NT2/D1 (cell line): ENCODE results near the gene FXN.
"Not testable (repeated sequence)": the region's sequence is repeated elsewhere in the genome, so short reads cannot be mapped to it uniquely, and the experiment has no call there.

Experiments
- DNase-seq: peaks from one replicate; pipeline ENCODE4 v3.0.0-alpha.2; 2011; ENCODE audit warnings: low read depth, low spot score
- H3K27me3 ChIP-seq: 2 replicates; pipeline ENCODE4 v1.6.0; 2011; ENCODE audit warnings: mild to moderate bottlenecking; ENCODE audit not compliant: insufficient read length, insufficient read depth
- H3K36me3 ChIP-seq: 2 replicates; pipeline ENCODE4 v1.6.1; 2011; ENCODE audit warnings: mild to moderate bottlenecking, low read length, mixed read lengths; ENCODE audit not compliant: insufficient read depth, insufficient read length
- H3K4me1 ChIP-seq: 2 replicates; pipeline ENCODE4 v1.5.1; 2011; ENCODE audit not compliant: insufficient read depth, insufficient read length
- H3K4me3 ChIP-seq: 2 replicates; pipeline ENCODE4 v1.5.1; 2011; ENCODE audit warnings: low read depth; ENCODE audit not compliant: insufficient read length
- H3K9ac ChIP-seq: 2 replicates; pipeline ENCODE4 v1.6.0; 2011; ENCODE audit warnings: low read depth; ENCODE audit not compliant: insufficient read length
- H3K9me3 ChIP-seq: 2 replicates; pipeline ENCODE4 v1.5.1; 2011; ENCODE audit warnings: mild to moderate bottlenecking, low read length; ENCODE audit not compliant: insufficient read depth
- SUZ12 ChIP-seq: IDR thresholded peaks from 2 replicates; pipeline ENCODE4 v1.6.1; 2011; ENCODE audit not compliant: insufficient read length, insufficient read depth; ENCODE audit errors: extremely low read depth
- YY1 ChIP-seq: IDR thresholded peaks from 2 replicates; pipeline ENCODE4 v1.6.1; 2011; ENCODE audit not compliant: insufficient read length, insufficient read depth
- ZNF274 ChIP-seq: IDR thresholded peaks from 2 replicates; pipeline ENCODE4 v1.6.1; 2011; ENCODE audit warnings: mild to moderate bottlenecking, low read depth, low read length

Gene FXN

DNA sequence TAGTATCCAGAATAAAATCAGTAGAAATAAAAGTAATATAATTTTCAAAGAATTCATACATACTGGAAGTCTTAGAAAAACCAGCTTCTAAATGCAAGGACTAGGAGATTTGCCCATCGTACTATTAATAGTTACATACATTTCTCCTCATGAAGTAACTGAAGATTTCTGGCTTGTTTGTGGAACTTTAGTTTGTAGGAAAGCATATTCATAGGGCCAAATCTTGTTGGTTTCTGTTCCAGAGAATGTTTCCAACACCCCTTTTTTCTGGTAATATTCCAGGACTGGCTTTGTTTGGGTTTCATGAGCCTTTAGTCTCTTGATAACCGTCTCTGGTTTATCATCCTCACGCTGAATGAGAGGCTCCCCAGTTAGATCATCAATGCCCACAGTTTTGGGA is 72.2 kb downstream of the FXN start:
- Histone ChIP-seq H3K4me3 (no peak overlapping the region), H3K9ac (no peak overlapping the region), H3K9me3 (no peaks in the 10 kb centered on the region), H3K4me1 (no peaks in the 10 kb centered on the region), H3K36me3 (no peaks in the 10 kb centered on the region), H3K27me3 (no peaks in the 10 kb centered on the region)
- TF ChIP-seq YY1 (no peak), SUZ12 (no peak), ZNF274 (no peak)
- DNase-seq = no peak

DNA sequence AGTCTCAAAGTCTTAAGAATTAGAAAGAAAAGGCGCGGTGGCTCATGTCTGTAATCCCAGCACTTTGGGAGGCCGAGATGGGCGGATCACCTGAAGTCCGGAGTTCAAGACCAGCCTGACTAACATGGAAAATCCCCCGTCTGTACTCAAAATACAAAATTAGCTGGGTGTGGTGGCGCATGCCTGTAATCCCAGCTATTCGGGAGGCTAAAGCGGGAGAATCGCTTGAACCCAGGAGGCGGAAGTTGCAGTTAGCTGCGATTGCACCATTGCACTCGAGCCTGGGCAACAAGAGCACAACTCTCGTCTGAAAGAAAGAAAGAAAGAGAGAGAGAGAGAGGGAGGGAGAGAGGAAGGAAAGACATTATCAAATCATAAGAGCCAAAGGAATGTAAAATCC is 73.2 kb downstream of the FXN start:
- H3K4me3 ChIP-seq, H3K9me3 ChIP-seq, H3K9ac ChIP-seq, H3K27me3 ChIP-seq, DNase-seq, H3K4me1 ChIP-seq, H3K36me3 ChIP-seq: not testable (repeated sequence)

DNA sequence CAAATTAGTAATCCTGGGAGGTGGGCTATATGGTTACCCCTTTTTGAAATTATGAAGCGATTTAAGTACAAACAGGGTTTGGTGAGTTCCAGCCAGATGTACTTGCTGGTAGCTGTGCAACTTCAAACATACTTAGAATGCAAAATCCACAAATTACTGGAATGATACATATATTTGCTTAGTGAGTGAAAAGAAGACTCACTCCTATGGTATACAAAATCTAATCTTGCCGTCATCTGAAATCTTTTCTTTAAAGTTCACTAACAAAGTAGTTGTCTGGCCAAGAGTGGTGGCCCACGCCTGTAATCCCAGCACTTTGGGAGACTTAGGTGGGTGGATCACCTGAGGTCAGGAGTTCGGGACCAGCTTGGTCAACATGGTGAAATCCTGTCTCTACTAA is 73.6 kb downstream of the FXN start:
- Histone ChIP-seq H3K9me3 (no peaks in the 10 kb centered on the region), H3K9ac (no peak overlapping the region), H3K4me1 (no peaks in the 10 kb centered on the region), H3K36me3 (no peaks in the 10 kb centered on the region), H3K4me3 (no peak overlapping the region), H3K27me3 (no peaks in the 10 kb centered on the region)
- no peak for DNase-seq
- TF ChIP-seq SUZ12 (no peak), YY1 (no peak), ZNF274 (no peak)

DNA sequence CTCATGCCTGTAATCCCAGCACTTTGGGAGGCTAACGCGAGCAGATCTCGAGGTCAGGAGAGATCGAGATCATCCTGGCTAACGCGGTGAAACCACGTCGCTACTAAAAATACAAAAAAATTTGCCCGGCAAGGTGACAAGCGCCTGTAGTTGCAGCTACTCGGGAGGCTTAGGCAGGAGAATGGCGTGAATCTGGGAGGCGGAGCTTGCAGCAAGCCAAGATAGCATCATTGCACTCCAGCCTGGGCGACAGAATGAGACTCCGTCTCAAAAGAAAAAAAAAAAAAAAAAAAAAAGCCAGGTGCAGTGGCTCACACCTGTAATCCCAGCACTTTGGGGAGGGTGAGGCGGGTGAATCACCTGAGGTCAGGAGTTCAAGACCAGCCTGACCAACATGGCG is 77.1 kb downstream of the FXN start:
- not testable (repeated sequence) for H3K36me3 ChIP-seq, H3K9me3 ChIP-seq, H3K4me3 ChIP-seq, DNase-seq, H3K4me1 ChIP-seq, H3K27me3 ChIP-seq, H3K9ac ChIP-seq

DNA sequence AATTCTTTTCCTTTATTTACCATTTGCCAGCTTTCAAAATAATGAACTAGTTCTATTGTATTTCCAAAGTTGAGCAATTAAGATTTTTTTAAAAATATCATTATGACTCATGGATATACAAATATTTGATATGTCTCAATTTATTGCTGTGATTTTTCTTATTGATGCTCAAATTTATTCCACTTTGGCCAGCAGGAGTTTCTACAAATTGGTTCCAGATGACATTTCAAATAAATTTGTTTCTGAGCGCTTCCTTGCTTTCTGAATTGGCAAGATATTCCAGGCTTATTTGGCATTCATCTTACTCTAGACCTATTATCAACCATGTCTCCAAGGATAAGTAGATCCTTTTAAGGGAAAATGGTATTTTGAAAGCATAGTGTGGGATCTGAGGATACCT is 80.1 kb downstream of the FXN start:
- Histone ChIP-seq H3K36me3 (no peaks in the 10 kb centered on the region), H3K27me3 (no peaks in the 10 kb centered on the region), H3K9ac (no peak overlapping the region), H3K4me1 (no peaks in the 10 kb centered on the region), H3K9me3 (no peaks in the 10 kb centered on the region), H3K4me3 (no peak overlapping the region)
- no peak for DNase-seq
- TF ChIP-seq ZNF274 (no peak), YY1 (no peak), SUZ12 (no peak)

DNA sequence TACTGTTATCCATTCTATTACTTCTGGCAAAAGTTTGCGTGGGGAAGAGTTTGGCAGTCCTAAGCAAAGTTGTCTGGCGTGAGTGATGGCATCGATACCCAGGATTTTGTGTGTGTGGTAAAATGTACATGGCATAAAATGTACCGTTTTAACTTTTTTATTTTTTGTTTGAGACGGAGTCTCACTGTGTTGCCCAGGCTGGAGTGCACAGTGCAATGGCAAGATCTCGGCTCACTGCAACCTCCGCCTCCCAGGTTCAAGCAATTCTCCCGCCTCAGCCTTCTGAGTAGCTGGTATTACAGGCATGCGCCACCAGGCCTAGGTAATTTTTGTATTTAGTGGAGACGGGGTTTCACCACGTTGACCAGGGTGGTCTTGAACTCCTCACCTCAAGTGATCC is 83.1 kb downstream of the FXN start:
- DNase-seq = no peak
- Histone ChIP-seq H3K4me3 (no peak overlapping the region), H3K9ac (no peak overlapping the region), H3K27me3 (peaks cover 12% of the 10 kb centered on the region), H3K36me3 (no peaks in the 10 kb centered on the region), H3K4me1 (peaks cover 2% of the 10 kb centered on the region), H3K9me3 (no peaks in the 10 kb centered on the region)
- TF ChIP-seq SUZ12 = no peak
- no peak for TF ChIP-seq YY1
- TF ChIP-seq ZNF274 = no peak

DNA sequence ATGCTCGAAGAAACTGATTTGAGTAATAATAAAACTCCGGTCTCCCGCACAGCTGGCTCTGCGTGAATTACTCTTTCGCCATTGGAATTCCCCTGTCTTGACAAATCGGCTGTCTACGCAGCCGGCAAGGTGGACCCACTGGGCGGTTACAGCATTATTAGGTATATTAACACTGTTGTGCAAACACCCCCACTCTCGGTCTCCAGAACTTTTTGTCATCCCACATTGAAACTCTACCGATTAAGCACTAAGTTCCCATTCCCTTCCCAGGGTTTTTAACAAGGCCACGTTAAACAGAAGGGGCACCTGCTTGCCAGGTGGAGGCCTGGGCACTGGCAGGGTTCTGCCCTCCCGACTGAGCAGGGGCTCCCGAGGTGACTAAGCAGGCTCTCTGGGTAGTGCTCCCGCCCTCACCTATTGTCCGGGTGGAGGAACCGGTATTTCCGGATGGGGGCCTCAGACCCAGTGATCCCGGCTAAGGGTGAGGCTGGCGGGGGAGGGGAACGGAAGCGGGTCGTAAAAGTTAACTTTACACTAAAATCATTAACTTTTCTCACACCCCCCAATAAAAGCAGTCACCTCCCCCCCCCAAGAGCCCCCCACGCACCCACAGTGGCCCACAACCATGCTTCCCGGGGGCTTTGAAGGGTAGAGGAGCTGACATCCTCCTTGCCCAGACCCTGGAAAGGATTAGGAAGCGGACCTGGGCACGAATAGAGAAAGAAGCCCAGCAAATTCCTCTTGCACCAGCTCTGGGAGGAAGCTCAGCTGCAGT is 85.0 kb downstream of the FXN start:
- peaks cover 2% of the 10 kb centered on the region for H3K4me1 ChIP-seq
- peak; percentile 56 for DNase-seq
- peak overlapping the region; percentile 72 for H3K9ac ChIP-seq
- H3K9me3 ChIP-seq = no peaks in the 10 kb centered on the region
- H3K36me3 ChIP-seq = no peaks in the 10 kb centered on the region
- peaks cover 12% of the 10 kb centered on the region for H3K27me3 ChIP-seq
- TF ChIP-seq YY1 (no peak), SUZ12 (no peak), ZNF274 (no peak)
- H3K4me3 ChIP-seq = peak overlapping the region; percentile 36
